GM23248 (cell line): ENCODE results near the gene FKBP1B.

Experiments used
- EZH2 ChIP-seq: fragments of 200-600 bp; sonication (generic); IDR thresholded peaks from 2 replicates; pipeline ENCODE4 v1.6.1; 2018; ENCODE audit warnings: antibody characterized with exemption, mild to moderate bottlenecking; ENCODE audit not compliant: insufficient read depth, poor library complexity, severe bottlenecking
- EZH2phosphoT487 ChIP-seq: fragments of 200-600 bp; sonication (generic); IDR thresholded peaks from 2 replicates; pipeline ENCODE4 v1.6.1; 2018; ENCODE audit warnings: antibody characterized with exemption, moderate library complexity, mild to moderate bottlenecking, low read depth; ENCODE audit not compliant: insufficient read depth

- TF ChIP-seq EZH2, result no peak
- TF ChIP-seq EZH2phosphoT487, result no peak
Measured at GRCh38 chr2:24105816-24106215, 56.3 kb downstream of the FKBP1B start.
